Fibroblast of pulmonary artery (primary cell): Measurements from ENCODE around the gene GRAMD1A.
A peak's percentile ranks its signal among the peaks of the same experiment; 100 is the strongest.
"Not testable (repeated sequence)": the region's sequence is repeated elsewhere in the genome, so short reads cannot be mapped to it uniquely, and the experiment has no call there.

Source experiments
- DNase-seq: peaks from one replicate; pipeline ENCODE4 v3.0.0-alpha.2; 2010; ENCODE audit warnings: low read depth
- H3K4me3 ChIP-seq: replicated peaks from 2 replicates; pipeline ENCODE4 v1.5.1; 2011; ENCODE audit warnings: low read depth, mild to moderate bottlenecking, control low read depth, low read length, moderate library complexity
- CTCF ChIP-seq: IDR thresholded peaks from 2 replicates; pipeline ENCODE4 v1.5.1; 2011; ENCODE audit warnings: mild to moderate bottlenecking, control low read depth, low read length, inconsistent platforms; ENCODE audit errors: missing control alignments

Gene GRAMD1A

DNA sequence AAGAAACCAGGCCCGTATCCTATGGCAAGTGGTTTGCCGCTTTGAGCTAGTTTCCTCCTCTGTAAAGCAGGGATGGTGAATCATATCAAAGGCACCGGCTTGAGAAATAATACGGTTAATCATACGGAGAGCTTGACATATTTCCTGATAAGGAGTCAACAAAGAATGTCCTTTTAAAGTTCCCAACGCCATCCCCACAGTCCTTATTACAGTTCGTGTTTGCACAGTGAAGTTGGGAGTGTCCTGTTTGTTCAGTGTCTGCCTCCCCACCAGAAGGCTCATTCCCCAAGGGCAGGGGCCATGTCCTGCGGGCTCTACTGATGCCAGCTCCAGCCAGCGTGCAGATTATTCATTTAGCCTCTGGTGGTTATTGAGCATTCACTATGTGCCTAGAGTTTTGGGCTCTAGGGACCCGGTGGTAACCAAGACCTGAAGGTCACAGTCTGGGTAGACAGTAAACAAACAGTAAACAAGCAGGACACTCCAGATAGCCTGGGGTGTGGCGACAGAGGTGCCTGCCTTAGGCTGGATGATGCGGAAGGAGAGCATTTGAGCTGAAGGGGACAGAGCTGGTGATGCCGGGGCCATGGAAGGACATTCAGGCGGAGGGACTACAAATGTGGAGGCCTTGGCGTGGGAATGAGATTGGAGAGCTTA is 6.3 kb downstream of the GRAMD1A start:
- TF ChIP-seq CTCF: no peak
- DNase-seq: peak; percentile 89
- no peak overlapping the region for H3K4me3 ChIP-seq

- DNase-seq: no peak
- H3K4me3 ChIP-seq: no peak overlapping the region
- TF ChIP-seq CTCF: no peak
Observed at GRCh38 chr19:35006999-35007365, 6.9 kb downstream of the GRAMD1A start.

- not testable (repeated sequence) for DNase-seq, H3K4me3 ChIP-seq
Observed at GRCh38 chr19:35007427-35007826, 7.3 kb downstream of the GRAMD1A start.

GRCh38 chr19:35008891-35009341 is 8.8 kb downstream of the GRAMD1A start:
- TF ChIP-seq CTCF: no peak
- DNase-seq: no peak

GRCh38 chr19:35009424-35010415 is 9.6 kb downstream of the GRAMD1A start:
- TF ChIP-seq CTCF: no peak
- no peak overlapping the region for H3K4me3 ChIP-seq
- no peak for DNase-seq

More at GRCh38 chr19:35008891-35009341, 8.8 kb downstream of the GRAMD1A start:
- no peak overlapping the region for H3K4me3 ChIP-seq

GRCh38 chr19:35011091-35011689 is 11.1 kb downstream of the GRAMD1A start:
- no peak overlapping the region for H3K4me3 ChIP-seq
- DNase-seq: no peak
- no peak for TF ChIP-seq CTCF
